ENCODE measurements around the gene LCLAT1.

The LCLAT1 gene

DNA sequence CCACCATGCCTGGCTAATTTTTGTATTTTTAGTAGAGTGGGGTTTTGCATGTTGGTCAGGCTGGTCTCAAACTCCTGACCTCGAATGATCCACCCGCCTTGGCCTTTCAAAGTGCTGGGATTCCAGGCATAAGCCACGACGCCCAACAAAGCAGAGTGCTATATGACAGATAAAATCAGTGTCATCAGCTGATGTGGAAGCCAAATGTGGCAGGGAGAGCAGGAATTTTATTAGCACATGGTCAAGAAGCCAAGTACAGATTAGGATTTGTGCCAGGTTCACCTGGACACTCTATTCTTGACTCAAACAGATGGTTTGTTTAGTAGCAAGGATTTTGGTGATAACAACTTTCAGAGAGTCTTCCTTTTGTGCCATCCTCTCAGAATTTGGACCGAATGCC lies 62.7 kb downstream of the LCLAT1 start:
- Histone ChIP-seq H3K9me2 (replicated peaks; ENCODE audit: control insufficient read depth, low read length) (no peaks in the 10 kb centered on the region), H3K4me3 (ENCODE audit: low read length) (no peak overlapping the region), H3K36me3 (ENCODE audit: control insufficient read depth, low read length) (no peaks in the 10 kb centered on the region), H4K20me1 (ENCODE audit: control insufficient read depth, insufficient read depth, low read depth, low read length) (no peaks in the 10 kb centered on the region), H3K4me1 (ENCODE audit: control insufficient read depth, low read length) (no peaks in the 10 kb centered on the region), H3F3A (ENCODE audit: control insufficient read depth, insufficient read depth) (0 out of 2 replicates have a peak, but pooled peaks cover 3% of the 10 kb centered on the region), H3K79me2 (ENCODE audit: control insufficient read depth, low read length) (peaks cover 56% of the 10 kb centered on the region), H3K4me2 (ENCODE audit: low read length) (no peak overlapping the region), H3K27me3 (ENCODE audit: control insufficient read depth, low read length) (no peaks in the 10 kb centered on the region), H3K9me3 (ENCODE audit: control insufficient read depth, insufficient read depth, low read length) (peaks cover 6% of the 10 kb centered on the region; the same call in 1 of the 2 replicates), H3K27ac (ENCODE audit: low read depth, low read length) (no peak overlapping the region)
- TF ChIP-seq, protein P1, sequence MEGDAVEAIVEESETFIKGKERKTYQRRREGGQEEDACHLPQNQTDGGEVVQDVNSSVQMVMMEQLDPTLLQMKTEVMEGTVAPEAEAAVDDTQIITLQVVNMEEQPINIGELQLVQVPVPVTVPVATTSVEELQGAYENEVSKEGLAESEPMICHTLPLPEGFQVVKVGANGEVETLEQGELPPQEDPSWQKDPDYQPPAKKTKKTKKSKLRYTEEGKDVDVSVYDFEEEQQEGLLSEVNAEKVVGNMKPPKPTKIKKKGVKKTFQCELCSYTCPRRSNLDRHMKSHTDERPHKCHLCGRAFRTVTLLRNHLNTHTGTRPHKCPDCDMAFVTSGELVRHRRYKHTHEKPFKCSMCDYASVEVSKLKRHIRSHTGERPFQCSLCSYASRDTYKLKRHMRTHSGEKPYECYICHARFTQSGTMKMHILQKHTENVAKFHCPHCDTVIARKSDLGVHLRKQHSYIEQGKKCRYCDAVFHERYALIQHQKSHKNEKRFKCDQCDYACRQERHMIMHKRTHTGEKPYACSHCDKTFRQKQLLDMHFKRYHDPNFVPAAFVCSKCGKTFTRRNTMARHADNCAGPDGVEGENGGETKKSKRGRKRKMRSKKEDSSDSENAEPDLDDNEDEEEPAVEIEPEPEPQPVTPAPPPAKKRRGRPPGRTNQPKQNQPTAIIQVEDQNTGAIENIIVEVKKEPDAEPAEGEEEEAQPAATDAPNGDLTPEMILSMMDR (IDR thresholded peaks at IDR 0.05; ENCODE audit: low read depth, low read length, poor library complexity, severe bottlenecking), result no peak
- TF ChIP-seq EZH2phosphoT487 (IDR thresholded peaks at IDR 0.05; ENCODE audit: borderline replicate concordance, low read length), result no peak

DNA sequence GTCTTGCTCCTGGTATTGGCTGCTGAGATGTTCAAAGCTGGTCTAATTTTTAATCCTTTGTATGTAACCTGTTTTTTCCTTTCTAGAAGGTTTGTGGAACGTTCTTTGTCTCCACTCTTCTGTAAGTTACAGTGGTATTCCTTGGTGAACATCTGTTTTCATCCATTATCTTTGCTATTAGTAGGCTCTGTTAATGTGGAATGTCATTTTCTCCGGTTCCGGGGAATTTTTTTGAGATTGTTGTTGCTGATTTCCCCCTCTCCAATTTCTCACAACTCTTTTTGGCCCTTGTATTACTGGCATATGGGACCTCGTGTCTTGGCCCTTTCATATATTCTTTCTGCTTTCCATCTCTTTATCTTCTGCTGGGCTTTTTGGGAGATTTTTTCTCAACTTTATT lies 63.4 kb downstream of the LCLAT1 start:
- Histone ChIP-seq H3K4me3 (ENCODE audit: low read length) (no peak overlapping the region), H3K36me3 (ENCODE audit: control insufficient read depth, low read length) (no peaks in the 10 kb centered on the region), H3F3A (ENCODE audit: control insufficient read depth, insufficient read depth) (0 out of 2 replicates have a peak, but pooled peaks cover 3% of the 10 kb centered on the region), H3K27me3 (ENCODE audit: control insufficient read depth, low read length) (no peaks in the 10 kb centered on the region), H4K20me1 (ENCODE audit: control insufficient read depth, insufficient read depth, low read depth, low read length) (no peaks in the 10 kb centered on the region), H3K79me2 (ENCODE audit: control insufficient read depth, low read length) (peaks cover 56% of the 10 kb centered on the region), H3K9me2 (replicated peaks; ENCODE audit: control insufficient read depth, low read length) (no peaks in the 10 kb centered on the region), H3K27ac (ENCODE audit: low read depth, low read length) (no peak overlapping the region), H3K4me1 (ENCODE audit: control insufficient read depth, low read length) (no peaks in the 10 kb centered on the region), H3K4me2 (ENCODE audit: low read length) (no peak overlapping the region), H3K9me3 (ENCODE audit: control insufficient read depth, insufficient read depth, low read length) (peaks cover 6% of the 10 kb centered on the region; the same call in 1 of the 2 replicates)
- TF ChIP-seq, protein P1 (IDR thresholded peaks at IDR 0.05; ENCODE audit: low read depth, low read length, poor library complexity, severe bottlenecking), result no peak
- no peak for TF ChIP-seq EZH2phosphoT487 (IDR thresholded peaks at IDR 0.05; ENCODE audit: borderline replicate concordance, low read length)

DNA sequence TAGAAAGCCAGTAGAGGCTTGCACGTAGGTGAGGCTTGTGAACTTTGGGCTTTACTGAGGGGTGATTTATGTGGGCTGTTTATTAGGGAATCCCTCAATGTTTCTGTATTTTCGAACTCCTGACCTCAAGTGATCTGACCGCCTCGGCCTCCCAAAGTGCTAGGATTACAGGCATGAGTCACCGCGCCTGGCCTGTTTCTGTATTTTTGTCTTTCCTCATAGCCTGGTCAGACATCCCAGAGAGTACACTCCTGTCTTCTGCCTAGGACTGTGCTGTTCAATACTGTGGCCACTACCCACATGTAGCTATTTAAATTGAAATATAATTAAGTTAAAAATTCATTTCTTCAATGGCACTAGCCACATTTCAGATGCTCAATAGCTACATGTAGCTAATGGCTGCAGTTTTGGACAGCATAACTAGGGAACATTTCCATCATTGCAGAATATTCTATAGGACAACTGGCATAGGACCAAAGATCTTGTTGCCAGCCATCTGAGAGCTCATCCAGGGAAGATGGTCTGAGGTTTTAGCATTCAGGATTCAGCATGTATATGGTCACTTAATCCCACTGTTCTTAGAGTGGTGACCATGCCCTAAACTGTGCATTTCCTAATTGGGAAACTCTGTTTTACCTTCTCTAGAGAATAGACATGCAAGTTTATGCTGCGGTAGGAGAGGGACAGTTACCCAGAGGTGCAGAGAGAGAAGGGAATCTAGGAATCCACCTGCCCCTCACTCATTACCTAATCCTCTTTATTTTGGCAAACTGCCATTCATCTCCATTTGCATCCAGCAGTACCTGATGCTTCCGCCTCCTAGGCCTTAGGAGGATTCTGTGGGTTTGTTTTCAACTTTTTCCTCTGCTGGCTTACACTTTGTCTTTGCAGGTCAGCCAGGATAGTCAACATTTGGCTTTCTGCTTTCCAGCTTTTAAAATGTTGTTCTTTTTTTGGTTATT lies 64.4 kb downstream of the LCLAT1 start:
- H3K36me3 ChIP-seq (ENCODE audit: control insufficient read depth, low read length), result no peaks in the 10 kb centered on the region
- H3K27me3 ChIP-seq (ENCODE audit: control insufficient read depth, low read length), result no peaks in the 10 kb centered on the region
- no peak overlapping the region for H3K4me3 ChIP-seq (ENCODE audit: low read length)
- H3K9me3 ChIP-seq (ENCODE audit: control insufficient read depth, insufficient read depth, low read length), result peaks cover 6% of the 10 kb centered on the region; the same call in 1 of the 2 replicates
- H3K4me2 ChIP-seq (ENCODE audit: low read length), result no peak overlapping the region
- TF ChIP-seq, protein P1 (IDR thresholded peaks at IDR 0.05; ENCODE audit: low read depth, low read length, poor library complexity, severe bottlenecking), result no peak
- TF ChIP-seq EZH2phosphoT487 (IDR thresholded peaks at IDR 0.05; ENCODE audit: borderline replicate concordance, low read length), result no peak
- no peaks in the 10 kb centered on the region for H3K4me1 ChIP-seq (ENCODE audit: control insufficient read depth, low read length)
- peaks cover 56% of the 10 kb centered on the region for H3K79me2 ChIP-seq (ENCODE audit: control insufficient read depth, low read length)
- no peaks in the 10 kb centered on the region for H3F3A ChIP-seq (ENCODE audit: control insufficient read depth, insufficient read depth)
- no peak overlapping the region for H3K27ac ChIP-seq (ENCODE audit: low read depth, low read length)
- no peaks in the 10 kb centered on the region for H3K9me2 ChIP-seq (replicated peaks; ENCODE audit: control insufficient read depth, low read length)
- H4K20me1 ChIP-seq (ENCODE audit: control insufficient read depth, insufficient read depth, low read depth, low read length), result no peaks in the 10 kb centered on the region

All from DOHH2 (cell line).